ENCODE measurements around the gene ADPGK.

The ADPGK gene

GRCh38 chr15:72787526-72787925 lies 4.0 kb upstream of the ADPGK start:
- DNase-seq: no peak

DNA sequence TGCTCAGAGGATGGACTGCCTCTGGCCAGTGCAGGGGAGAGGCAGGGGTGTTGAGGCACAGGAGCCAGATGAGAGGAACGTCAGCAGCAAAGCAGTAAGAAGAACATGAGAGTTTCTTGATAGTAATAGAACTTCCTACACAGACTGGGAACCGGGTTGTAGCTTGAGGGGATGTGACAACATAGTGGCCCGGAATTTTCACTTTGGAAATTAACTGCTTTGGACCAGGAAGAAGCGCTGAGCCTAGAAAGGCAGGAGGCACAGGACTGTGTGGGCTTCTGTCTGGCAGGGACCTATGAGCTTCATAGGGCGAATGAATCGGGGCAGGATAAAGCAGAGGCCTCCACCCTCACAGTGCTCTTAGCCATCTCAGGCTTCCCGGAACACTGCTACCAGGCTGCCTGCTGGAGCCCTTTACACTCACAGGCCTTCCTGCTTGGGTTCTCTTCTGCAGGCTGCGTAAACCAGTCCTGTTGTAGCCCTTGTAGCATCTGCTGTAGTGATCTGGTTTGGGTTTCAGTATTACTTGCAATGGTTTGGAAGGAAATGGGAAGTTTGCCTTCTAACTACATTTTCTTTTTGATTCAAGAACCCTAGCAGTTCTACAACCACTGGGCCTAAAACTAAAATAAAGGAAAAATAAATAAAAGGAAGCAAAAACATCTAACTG lies 3.3 kb upstream of the ADPGK start:
- no peak for DNase-seq

DNA sequence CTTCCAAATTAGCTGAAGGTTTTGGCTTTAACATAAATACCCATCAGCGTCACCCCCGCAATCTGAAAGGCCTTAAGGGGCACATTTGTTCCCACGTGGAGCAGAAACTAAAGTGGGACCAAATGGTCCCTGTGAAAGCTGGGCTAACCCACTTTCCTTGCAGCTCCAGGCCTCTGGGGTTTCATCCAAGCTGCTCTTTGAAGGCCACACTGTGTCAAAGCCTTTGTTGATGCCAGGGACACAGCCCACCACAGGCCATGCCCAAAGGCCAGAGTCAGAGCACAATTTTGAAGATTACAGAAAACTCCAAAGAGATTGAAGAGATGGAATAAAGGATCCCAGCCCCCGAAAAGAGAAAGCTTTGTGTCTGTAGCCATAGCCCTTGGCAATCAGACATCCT lies 2.7 kb upstream of the ADPGK start:
- no peak for DNase-seq

DNA sequence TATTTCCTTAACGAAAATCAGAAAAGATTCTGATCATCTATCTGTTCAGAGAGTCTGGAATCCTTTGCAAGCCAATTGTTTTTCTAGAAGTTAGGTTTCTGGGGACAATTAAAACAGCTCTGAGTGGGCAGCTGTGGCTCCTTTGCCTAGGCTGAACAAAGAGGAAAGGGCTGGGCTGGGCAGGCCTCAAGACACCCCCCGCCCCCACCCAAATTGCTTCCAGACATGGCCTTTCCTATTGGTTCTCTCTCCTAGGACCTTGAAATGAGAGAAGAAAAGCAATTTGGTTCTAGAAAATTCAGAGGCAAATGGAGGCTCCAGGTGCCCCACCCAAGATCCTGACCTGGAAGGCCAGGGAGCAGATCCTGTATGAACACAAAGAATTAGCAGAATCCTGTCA lies 2.3 kb upstream of the ADPGK start:
- DNase-seq: no peak

- DNase-seq: peak; percentile 42 to 66
These were observed 1.9 kb upstream of the ADPGK start for GRCh38 chr15:72785432-72785831.

GRCh38 chr15:72784456-72784876 lies 908 bp upstream of the ADPGK start:
- DNase-seq: no peak

DNA sequence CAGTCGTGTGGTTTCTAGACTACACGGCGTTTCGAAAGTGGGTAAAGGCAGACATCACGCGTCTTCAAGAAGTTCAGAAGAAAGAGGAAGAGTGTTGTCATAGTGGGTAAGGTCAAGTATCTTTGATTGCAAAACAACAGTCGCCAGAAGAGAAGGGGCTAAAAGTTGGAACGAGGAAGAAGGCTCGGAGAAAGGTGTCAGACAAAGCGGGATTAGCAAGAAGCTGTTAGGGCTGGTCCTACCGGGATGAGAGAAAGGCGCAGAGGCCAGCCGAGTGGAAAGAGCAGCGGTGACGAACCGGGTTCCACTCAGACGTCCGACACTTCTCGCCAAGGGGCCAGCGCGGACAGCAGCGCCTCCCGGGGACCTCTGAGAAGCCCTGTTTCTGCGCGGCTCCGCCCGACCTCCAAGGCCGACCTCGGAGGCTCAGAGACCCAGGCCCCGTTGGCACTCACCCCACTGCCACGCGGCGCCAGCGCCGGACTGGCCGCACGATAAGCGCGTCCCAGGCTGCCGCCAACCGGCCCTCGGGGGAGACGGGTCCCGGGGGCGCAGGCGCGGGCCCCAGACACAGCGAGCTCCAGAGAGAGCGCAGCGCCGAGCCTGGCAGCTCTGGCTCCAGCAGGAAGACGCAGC lies 436 bp downstream of the ADPGK start:
- DNase-seq: peak in 1 of 2 donors; percentile 49

DNA sequence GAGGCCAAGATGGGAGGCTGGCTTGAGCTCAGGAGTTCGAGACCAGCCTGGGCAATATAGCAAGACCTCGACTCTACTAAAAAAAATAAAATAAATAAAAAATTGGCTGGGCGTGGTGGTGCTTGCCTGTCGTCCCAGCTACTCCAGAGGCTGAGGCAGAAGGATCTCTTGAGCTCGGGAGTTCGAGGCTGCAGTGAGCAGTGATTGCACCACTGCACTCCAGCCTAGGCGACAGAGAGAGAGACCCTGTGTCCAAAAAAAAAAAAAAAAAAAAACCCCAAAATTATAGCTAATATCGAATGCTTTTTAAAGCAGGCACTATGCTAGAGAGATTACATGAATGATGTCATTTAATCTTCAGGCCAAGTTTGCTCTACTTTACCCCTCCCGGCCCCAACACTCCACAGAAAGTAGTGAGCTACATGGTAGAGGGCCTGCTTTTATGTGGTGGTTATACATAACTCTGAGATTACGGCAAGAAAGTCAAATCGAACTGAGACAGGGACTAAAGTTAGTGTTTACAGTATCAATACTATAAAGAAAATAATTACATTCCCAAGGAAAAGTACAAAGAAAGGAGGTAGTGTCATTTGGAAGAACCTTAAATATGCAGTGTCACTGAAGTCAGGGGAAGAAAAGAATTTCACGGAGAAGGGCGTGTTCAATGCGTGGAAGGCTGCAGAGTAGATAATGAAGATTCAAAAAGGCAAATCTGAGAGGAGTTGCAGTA lies 1.1 kb downstream of the ADPGK start:
- DNase-seq: no peak

- no peak for DNase-seq
These were observed 1.9 kb downstream of the ADPGK start for GRCh38 chr15:72781631-72782030.

GRCh38 chr15:72778796-72779195 lies 4.8 kb downstream of the ADPGK start:
- DNase-seq: no peak

DNA sequence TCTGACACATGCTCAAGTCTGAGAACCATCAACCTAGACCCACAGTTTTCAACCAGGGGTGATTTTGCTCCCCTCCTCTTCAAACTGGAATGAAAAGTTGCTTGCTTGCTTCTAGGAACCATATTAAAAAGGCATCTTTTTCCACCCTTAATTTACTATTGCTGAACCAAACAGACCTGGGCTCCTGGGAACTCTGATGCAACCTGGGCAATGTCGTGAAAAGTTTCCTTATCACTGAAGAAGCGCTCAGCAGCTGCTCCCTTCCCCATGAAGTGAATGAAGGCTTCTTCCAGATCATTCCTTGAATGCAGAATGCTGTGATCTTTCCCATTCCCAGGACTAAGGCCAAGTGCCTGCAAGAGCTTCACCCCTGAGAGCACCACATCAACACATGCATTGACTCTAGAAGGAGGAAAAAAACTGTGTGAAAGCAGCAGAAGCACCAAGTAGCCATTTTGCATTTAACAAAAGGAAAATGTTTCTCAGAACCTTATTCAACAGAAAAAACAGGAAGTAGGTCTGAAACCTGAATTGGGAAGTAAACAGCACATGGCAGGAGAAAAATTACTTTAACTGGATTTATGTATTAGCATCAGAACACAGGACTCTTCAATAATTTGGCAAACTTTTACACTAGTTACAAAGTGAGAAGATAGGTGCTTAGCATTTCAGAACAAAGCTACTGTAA lies 8.7 kb downstream of the ADPGK start:
- DNase-seq: no peak

DNA sequence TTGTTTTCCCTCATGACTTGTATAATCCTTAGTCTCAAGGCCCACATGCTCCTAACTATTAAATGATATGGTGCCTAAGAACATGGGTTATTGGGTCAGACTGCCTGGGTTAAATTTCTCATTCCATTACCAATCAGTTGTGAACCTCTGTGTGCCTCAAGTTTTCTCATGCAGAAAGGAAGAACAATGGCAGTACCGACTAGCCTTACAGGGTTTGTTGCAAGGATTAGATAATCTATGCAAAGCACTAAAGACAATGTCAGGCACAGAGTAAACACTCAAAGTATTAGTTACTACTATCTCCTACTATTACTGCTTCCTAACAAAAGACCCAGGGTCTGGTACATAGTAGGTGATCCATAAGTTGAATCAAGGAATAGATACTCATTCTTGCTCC lies 12.2 kb downstream of the ADPGK start:
- no peak for DNase-seq

DNA sequence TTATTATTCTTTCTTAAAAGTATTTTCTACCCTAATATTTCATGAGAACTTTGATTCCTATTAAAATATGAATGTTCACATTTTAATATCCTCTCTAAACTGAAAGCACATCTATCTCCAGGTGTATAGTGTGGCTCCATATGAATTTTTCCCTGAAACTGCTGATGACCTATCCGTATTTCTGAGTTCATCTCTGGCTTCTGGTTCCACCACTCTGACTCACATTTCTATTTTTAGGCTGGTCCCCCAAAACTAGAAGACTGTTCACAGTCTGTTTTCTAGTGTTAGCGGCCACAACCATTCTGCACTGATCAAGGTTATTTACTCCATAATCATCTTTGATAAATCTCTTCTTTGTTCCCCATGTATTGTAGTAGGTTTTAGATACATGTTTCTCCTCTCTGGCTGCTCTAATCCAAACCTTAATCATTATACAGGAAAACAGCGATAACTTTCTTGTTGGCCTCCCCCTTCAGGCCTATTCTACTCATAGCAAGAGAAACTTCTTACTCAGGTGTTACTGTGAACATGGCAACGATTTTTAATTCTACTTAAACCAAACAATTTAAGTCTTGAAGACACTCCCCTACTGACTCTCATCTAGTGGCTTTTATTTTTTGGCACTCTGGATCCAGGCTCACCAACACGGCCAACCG lies 12.8 kb downstream of the ADPGK start:
- DNase-seq: no peak

DNA sequence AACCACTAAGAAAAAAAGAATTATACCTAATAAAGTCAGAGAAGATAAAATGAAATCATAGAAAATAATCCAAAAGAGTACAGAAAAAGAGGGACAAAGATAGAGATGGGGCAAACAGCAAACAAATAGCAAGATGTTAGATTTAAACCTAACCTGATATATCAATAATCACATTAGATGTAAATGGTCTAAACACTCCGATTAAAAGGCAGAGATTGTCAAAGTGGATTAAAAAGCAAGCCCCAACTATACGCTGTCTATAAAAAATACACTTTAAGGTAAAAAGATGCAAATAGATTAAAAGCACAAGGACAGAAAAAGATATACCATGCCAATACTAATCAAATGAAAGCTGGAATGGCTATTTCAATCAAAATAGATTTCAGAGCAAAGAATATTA lies 16.8 kb downstream of the ADPGK start:
- DNase-seq: no peak

- no peak for DNase-seq
These were observed 17.5 kb downstream of the ADPGK start for GRCh38 chr15:72766025-72766424.

- no peak for DNase-seq
These were observed 18.9 kb downstream of the ADPGK start for GRCh38 chr15:72764656-72765055.

- no peak for DNase-seq
These were observed 22.8 kb downstream of the ADPGK start for GRCh38 chr15:72760590-72761260.

DNA sequence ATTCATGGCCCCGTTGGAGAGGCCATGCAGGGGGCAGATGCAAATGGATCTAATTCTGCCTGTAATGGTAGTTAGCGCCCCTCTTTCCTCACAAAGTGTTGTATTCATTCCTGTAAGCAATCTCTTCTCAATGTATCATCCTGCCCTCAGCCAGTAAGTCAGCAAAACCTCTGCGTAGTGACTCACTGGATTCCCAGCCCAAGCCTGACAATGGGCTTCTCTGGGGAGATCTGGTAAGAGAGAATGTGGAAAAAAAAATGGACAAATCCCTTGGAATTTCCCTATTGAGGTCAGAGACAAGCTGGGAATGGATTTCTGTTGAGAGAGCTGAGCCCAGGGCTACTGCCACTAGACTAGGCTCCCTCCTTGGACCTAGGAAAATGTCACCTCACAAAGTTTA lies 25.4 kb downstream of the ADPGK start:
- no peak for DNase-seq

- DNase-seq: no peak
These were observed 29.5 kb downstream of the ADPGK start for GRCh38 chr15:72754096-72754495.

DNA sequence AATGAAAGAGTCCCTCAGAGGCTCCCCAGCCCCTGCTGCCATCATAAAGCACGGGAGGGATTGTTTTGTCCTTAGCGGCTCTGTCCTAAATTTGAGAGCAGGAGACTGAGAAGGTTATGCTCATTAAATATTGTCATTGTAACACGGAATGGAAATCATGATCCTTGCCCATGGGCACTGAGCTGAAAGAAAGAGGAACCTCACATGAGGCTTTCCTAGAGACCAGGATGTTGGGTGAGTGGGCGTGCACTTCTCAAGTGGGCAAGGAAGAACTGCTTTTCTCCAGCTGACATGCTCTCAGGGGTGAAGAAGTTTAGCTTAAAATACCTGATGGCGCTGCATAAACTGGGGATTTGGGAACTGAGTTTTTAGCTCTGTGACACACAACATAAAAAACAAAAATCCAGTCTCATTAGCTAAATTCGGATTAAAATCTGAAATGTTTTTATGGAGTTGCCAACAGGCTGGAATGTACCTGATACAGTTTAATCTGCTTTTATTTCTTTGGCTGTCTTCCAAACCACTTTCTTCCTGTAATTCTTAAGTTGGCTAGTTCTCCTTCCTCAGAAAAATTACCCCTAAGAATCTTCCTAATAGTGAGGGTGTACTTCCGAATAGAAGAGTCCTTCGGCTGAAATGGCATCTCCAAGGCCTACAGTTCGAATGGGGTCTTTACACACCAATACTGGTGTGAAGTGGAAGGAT lies 31.7 kb downstream of the ADPGK start:
- DNase-seq: no peak

DNA sequence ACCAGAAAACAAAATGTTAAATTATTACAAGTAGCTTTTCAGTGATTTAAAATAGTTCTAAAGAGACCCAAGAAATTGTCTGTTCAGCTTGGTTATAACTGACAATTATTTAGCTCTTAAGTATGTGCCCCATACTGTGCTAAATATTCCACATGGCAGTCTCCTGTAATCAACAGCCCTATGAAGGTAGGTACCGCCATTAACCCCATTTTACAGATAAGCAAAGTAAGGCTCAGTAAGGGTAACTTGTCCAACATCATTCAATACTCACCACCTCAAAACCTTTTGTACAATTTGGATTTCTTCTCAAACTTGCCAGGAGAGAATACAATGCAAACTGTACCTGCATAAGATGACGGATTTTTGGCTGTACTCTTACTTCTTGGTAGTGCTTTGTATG lies 33.9 kb downstream of the ADPGK start:
- no peak for DNase-seq

GRCh38 chr15:72740219-72740618 lies 43.3 kb downstream of the ADPGK start:
- no peak for DNase-seq
